H9 (cell line): ENCODE results near the gene KCND1. TPM values are rescaled to one million over a fixed set of nuclear protein-coding genes. Genes with fewer than 3 reads are reported as not detected.

ENCODE experiments used
- DNase-seq: peaks from one replicate; pipeline ENCODE4 v3.0.0-alpha.2; 2017
- H2AFZ ChIP-seq: one replicate; pipeline ENCODE4 v1.6.1; 2013; ENCODE audit warnings: mild to moderate bottlenecking, low read length, control low read depth, moderate library complexity
- H2AK5ac ChIP-seq: 2 replicates; pipeline ENCODE4 v1.6.1; 2013; ENCODE audit warnings: low read length, control low read depth, mixed read lengths; ENCODE audit not compliant: insufficient read length
- H2BK120ac ChIP-seq: one replicate; pipeline ENCODE4 v1.6.1; 2013; ENCODE audit warnings: low read depth, mild to moderate bottlenecking, low read length, control low read depth, inconsistent platforms; ENCODE audit not compliant: poor library complexity, severe bottlenecking
- H2BK12ac ChIP-seq: 2 replicates; pipeline ENCODE4 v1.6.1; 2013; ENCODE audit warnings: low read length, control low read depth, mixed read lengths, low read depth; ENCODE audit not compliant: insufficient read length
- H2BK15ac ChIP-seq: 2 replicates; pipeline ENCODE4 v1.6.1; 2013; ENCODE audit warnings: low read depth, low read length, control low read depth
- H2BK20ac ChIP-seq: one replicate; pipeline ENCODE4 v1.6.1; 2013; ENCODE audit warnings: low read depth, mild to moderate bottlenecking, low read length, control low read depth, inconsistent platforms; ENCODE audit not compliant: poor library complexity, severe bottlenecking
- H2BK5ac ChIP-seq: 2 replicates; pipeline ENCODE4 v1.6.1; 2013; ENCODE audit warnings: low read length, control low read depth, mixed read lengths; ENCODE audit not compliant: insufficient read length
- H3K14ac ChIP-seq: 2 replicates; pipeline ENCODE4 v1.6.1; 2013; ENCODE audit warnings: low read length, control low read depth; ENCODE audit not compliant: insufficient read depth
- H3K18ac ChIP-seq: 2 replicates; pipeline ENCODE4 v1.6.1; 2013; ENCODE audit warnings: low read depth, mild to moderate bottlenecking, mixed read lengths, low read length, control low read depth; ENCODE audit not compliant: insufficient read length
- H3K23ac ChIP-seq: 2 replicates; pipeline ENCODE4 v1.6.1; 2013; ENCODE audit warnings: low read length, control low read depth, mixed read lengths, low read depth; ENCODE audit not compliant: insufficient read length
- H3K23me2 ChIP-seq: 2 replicates; pipeline ENCODE4 v1.6.1; 2013; ENCODE audit warnings: low read depth, mild to moderate bottlenecking, mixed read lengths, low read length, control low read depth; ENCODE audit not compliant: insufficient read length, poor library complexity, severe bottlenecking
- H3K27ac ChIP-seq: 2 replicates; pipeline ENCODE4 v1.5.1; 2013; ENCODE audit warnings: low read length, control low read depth, mixed read lengths, low read depth; ENCODE audit not compliant: insufficient read length
- H3K27me3 ChIP-seq: 2 replicates; pipeline ENCODE4 v1.6.1; 2013; ENCODE audit warnings: low read length, control low read depth, inconsistent platforms; ENCODE audit not compliant: insufficient read depth
- H3K4ac ChIP-seq: 2 replicates; pipeline ENCODE4 v1.6.1; 2013; ENCODE audit warnings: low read depth, mild to moderate bottlenecking, control low read depth, inconsistent platforms, low read length, moderate library complexity
- H3K4me1 ChIP-seq: 2 replicates; pipeline ENCODE4 v1.6.1; 2013; ENCODE audit warnings: low read length, control low read depth, inconsistent platforms; ENCODE audit not compliant: insufficient read depth
- H3K4me2 ChIP-seq: 2 replicates; pipeline ENCODE4 v1.6.1; 2013; ENCODE audit warnings: low read length, control low read depth, mixed read lengths; ENCODE audit not compliant: insufficient read length, insufficient read depth
- H3K56ac ChIP-seq: 2 replicates; pipeline ENCODE4 v1.6.1; 2013; ENCODE audit warnings: low read depth, mild to moderate bottlenecking, mixed read lengths, low read length, control low read depth; ENCODE audit not compliant: insufficient read length
- H3K79me1 ChIP-seq: 2 replicates; pipeline ENCODE4 v1.6.1; 2013; ENCODE audit warnings: low read depth, mild to moderate bottlenecking, moderate library complexity, low read length, control low read depth, inconsistent platforms; ENCODE audit not compliant: insufficient read depth, poor library complexity, severe bottlenecking
- H3K79me2 ChIP-seq: 2 replicates; pipeline ENCODE4 v1.6.1; 2013; ENCODE audit warnings: low read length, control low read depth, inconsistent platforms; ENCODE audit not compliant: insufficient read depth
- H3K9ac ChIP-seq: 2 replicates; pipeline ENCODE4 v1.6.1; 2013; ENCODE audit warnings: low read length, control low read depth, mixed read lengths; ENCODE audit not compliant: insufficient read length; ENCODE audit errors: extremely low read depth
- H3K9me3 ChIP-seq: one replicate; pipeline ENCODE4 v1.6.1; 2013; ENCODE audit warnings: low read depth, low read length, inconsistent platforms; ENCODE audit not compliant: control insufficient read depth
- H3T11ph ChIP-seq: one replicate; pipeline ENCODE4 v1.6.1; 2013; ENCODE audit warnings: mild to moderate bottlenecking, low read length, control low read depth, inconsistent platforms
- H4K20me1 ChIP-seq: one replicate; pipeline ENCODE4 v1.6.1; 2013; ENCODE audit not compliant: control insufficient read depth, insufficient read length, insufficient read depth
- H4K5ac ChIP-seq: 2 replicates; pipeline ENCODE4 v1.6.1; 2013; ENCODE audit warnings: low read depth, mild to moderate bottlenecking, mixed read lengths, low read length, control low read depth; ENCODE audit not compliant: insufficient read length
- H4K8ac ChIP-seq: replicated peaks from 2 replicates; pipeline ENCODE4 v1.6.1; 2013; ENCODE audit warnings: low read length, control low read depth, mixed read lengths, low read depth; ENCODE audit not compliant: insufficient read length
- H4K91ac ChIP-seq: 2 replicates; pipeline ENCODE4 v1.6.1; 2013; ENCODE audit warnings: low read depth, mild to moderate bottlenecking, moderate library complexity, mixed read lengths, low read length, control low read depth; ENCODE audit not compliant: insufficient read length
- H3K27ac Mint-ChIP-seq, 3 experiments: 2 replicates in 2 of 3; 3 replicates in 1 of 3; pipeline ENCODE4 v1.8.0; 2020 to 2021; ENCODE audit warnings: mixed read lengths in 3 of 3, mild to moderate bottlenecking in 1 of 3, moderate library complexity in 1 of 3
- H3K27me3 Mint-ChIP-seq: 2 replicates; pipeline ENCODE4 v1.8.0; 2021; ENCODE audit warnings: low read depth, mild to moderate bottlenecking, moderate library complexity, mixed read lengths
- H3K36me3 Mint-ChIP-seq, 3 experiments: 2 replicates in 2 of 3; 3 replicates in 1 of 3; pipeline ENCODE4 v1.8.0; 2020 to 2021; ENCODE audit warnings: low read depth in 3 of 3, mixed read lengths in 3 of 3; ENCODE audit not compliant: insufficient read depth in 1 of 3
- H3K4me1 Mint-ChIP-seq, 2 experiments: 2 replicates each; pipeline ENCODE4 v1.8.0; 2020; ENCODE audit warnings: mixed read lengths in 2 of 2
- H3K4me3 Mint-ChIP-seq, 2 experiments: 2 replicates in 1 of 2; 3 replicates in 1 of 2; pipeline ENCODE4 v1.8.0; 2020 to 2021; ENCODE audit warnings: mild to moderate bottlenecking in 2 of 2, mixed read lengths in 2 of 2, moderate library complexity in 1 of 2
- H3K9me3 Mint-ChIP-seq, 2 experiments: 2 replicates in 1 of 2; 3 replicates in 1 of 2; pipeline ENCODE4 v1.8.0; 2020; ENCODE audit warnings: mild to moderate bottlenecking in 2 of 2, mixed read lengths in 2 of 2, moderate library complexity in 1 of 2
- CTCF ChIP-seq: fragments of 200-600 bp; sonication (generic); conservative IDR thresholded peaks from 3 replicates; pipeline ENCODE4 v1.8.0; 2021; ENCODE audit warnings: antibody characterized with exemption, mild to moderate bottlenecking
- WGBS: extraction: QIAGEN DNeasy Blood & Tissue Kit; methylation state at CpG from one replicate; pipeline ENCODE4 v1.1.7; 2013; ENCODE audit warnings: missing lambda C conversion rate, low lambda C conversion rate, mixed read lengths; ENCODE audit not compliant: insufficient read length; ENCODE audit errors: extremely low coverage; 5-methylcytosine and 5-hydroxymethylcytosine counted together
- total RNA-seq: library from RNA; stranded (reverse); gene quantifications from 2 replicates; pipeline ENCODE4 v1.2.1, GENCODE V29; 2021

Gene KCND1
- total RNA-seq, 1 experiment from 2014 or later: 5.7 TPM

DNA sequence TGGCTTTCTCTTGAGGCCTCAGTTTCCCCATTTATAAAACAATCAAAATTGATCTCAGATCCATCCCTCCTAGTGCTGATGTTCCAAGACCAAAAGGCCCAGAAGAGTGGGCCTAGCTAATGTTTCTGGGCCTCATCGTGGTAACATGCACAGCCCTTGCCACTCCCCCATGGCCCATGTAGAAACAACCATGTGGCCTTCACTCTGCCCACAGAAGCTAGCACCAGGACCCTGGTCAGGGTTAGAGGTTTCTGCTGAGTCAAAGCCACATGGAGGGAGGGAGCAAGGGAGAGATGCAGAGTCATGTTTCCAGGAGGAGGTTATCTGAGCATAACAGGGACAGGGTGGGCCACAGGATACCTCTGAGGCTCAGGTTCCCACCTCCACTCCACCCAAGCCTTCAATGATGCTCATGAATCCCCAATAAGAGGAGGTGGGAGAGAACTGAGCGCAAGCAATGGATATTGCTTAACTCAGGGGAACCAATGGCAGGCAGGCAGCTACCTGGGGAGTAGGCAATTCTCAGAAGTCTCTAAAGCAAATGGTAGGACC lies 31.2 kb downstream of the KCND1 start:
- WGBS: no CpG with 5 or more reads among the region's 2 CpGs
- Histone ChIP-seq H3K27ac (no peak overlapping the region), H3K4me2 (no peak overlapping the region), H3T11ph (no peak overlapping the region), H2BK5ac (no peak overlapping the region), H3K4ac (no peak overlapping the region), H2AFZ (no peak overlapping the region), H4K8ac (no peak overlapping the region), H2BK15ac (no peak overlapping the region), H2AK5ac (no peak overlapping the region), H3K27me3 (no peaks in the 10 kb centered on the region), H2BK20ac (no peak overlapping the region), H2BK120ac (no peak overlapping the region), H3K79me2 (peaks cover 6% of the 10 kb centered on the region; the same call in 1 of the 2 replicates), H3K14ac (no peak overlapping the region), H3K56ac (no peak overlapping the region), H3K9ac (no peak overlapping the region), H4K5ac (no peak overlapping the region), H2BK12ac (no peak overlapping the region), H3K4me1 (peaks cover 4% of the 10 kb centered on the region; the same call in 1 of the 2 replicates), H4K20me1 (no peaks in the 10 kb centered on the region), H3K18ac (no peak overlapping the region), H4K91ac (no peak overlapping the region), H3K9me3 (no peaks in the 10 kb centered on the region), H3K23me2 (no peaks in the 10 kb centered on the region), H3K23ac (no peak overlapping the region), H3K79me1 (peaks cover 6% of the 10 kb centered on the region)
- no peak for DNase-seq
- Mint-ChIP-seq H3K36me3 (peaks cover 26 to 55% (median 48%) of the 10 kb centered on the region in 3 experiments), H3K9me3 (peaks cover 65 to 76% of the 10 kb centered on the region in 2 experiments), H3K27me3 (peaks cover 1% of the 10 kb centered on the region; the same call in 1 of the 2 replicates), H3K4me1 (peaks cover 19 to 38% of the 10 kb centered on the region in 2 experiments), H3K27ac (no peak overlapping the region), H3K4me3 (no peak overlapping the region)
- no peak for TF ChIP-seq CTCF
